Psoas muscle (tissue), 8 donors: ENCODE data around the gene SLC24A3. TPM values are rescaled to one million over a fixed set of nuclear protein-coding genes. Genes with fewer than 3 reads are reported as not detected.

Experiments used
- ATAC-seq, 4 donors: fragments of 200-7000 bp; cut with Tn5 transposase; one replicate each; pipeline ENCODE4 v1.9.1; 2020; ENCODE audit warnings: moderate library complexity in 3 of 4, mild to moderate bottlenecking in 2 of 4
- DNase-seq, 2 donors: peaks; one replicate each; pipeline ENCODE4 v3.0.0-alpha.2; 2020
- H3K27ac ChIP-seq: fragments of 200-600 bp; one replicate; pipeline ENCODE4 v1.8.0; 2022
- H3K27me3 ChIP-seq, 3 donors: fragments of 200-600 bp in 1 of 3; one replicate each; pipeline versions ENCODE4 v1.6.1 to v1.8.0; 2013 to 2022; ENCODE audit warnings: low read length in 2 of 3, mild to moderate bottlenecking in 2 of 3, moderate library complexity in 1 of 3; ENCODE audit not compliant: insufficient read depth in 3 of 3
- H3K36me3 ChIP-seq, 2 donors: fragments of 200-600 bp in 1 of 2; one replicate each; pipeline versions ENCODE4 v1.6.1 to v1.8.0; 2013 to 2022; ENCODE audit warnings: low read depth in 1 of 2, mild to moderate bottlenecking in 1 of 2, moderate library complexity in 1 of 2; ENCODE audit not compliant: insufficient read depth in 1 of 2
- H3K4me1 ChIP-seq: fragments of 200-600 bp; one replicate; pipeline ENCODE4 v1.8.0; 2022
- H3K4me3 ChIP-seq: fragments of 200-600 bp; one replicate; pipeline ENCODE4 v1.8.0; 2022; ENCODE audit warnings: mild to moderate bottlenecking
- H3K9me3 ChIP-seq: fragments of 200-600 bp; one replicate; pipeline ENCODE4 v1.8.0; 2022
- CTCF ChIP-seq: fragments of 200-600 bp; IDR thresholded peaks from one replicate; pipeline ENCODE4 v1.8.0; 2022; ENCODE audit warnings: antibody characterized with exemption
- WGBS, 3 donors: extraction: QIAGEN DNeasy Blood & Tissue Kit; methylation state at CpG; one replicate each; pipeline versions ENCODE4 v1.1.6 to v1.1.7; 2013; 5-methylcytosine and 5-hydroxymethylcytosine counted together
- intact Hi-C, 2 donors: fragments of 100-400 bp; cut with DNase I; formaldehyde crosslinking; loops; one replicate each; pipeline versions ENCODE4 v1.11.0 to v1.14.2; 2022
- polyA plus RNA-seq, 3 donors: library from polyadenylated mRNA; stranded (reverse); fragments of 200-250 nt; gene quantifications; one replicate each; pipeline ENCODE4 v1.2.3, GENCODE V29; 2013
- total RNA-seq, 4 donors: library from RNA; stranded (reverse); fragmentation: NEBNext Ultra II Directional in 2 of 4; extraction: Animal tissue kit (Norgen Biotek cat#: 25700) in 2 of 4; gene quantifications; one replicate each; pipeline versions ENCODE4 v1.2.1 to v1.2.4, GENCODE V29; 2021 to 2023
- donor health status: healthy with polysubstance abuse.
- donor health status: DM: no; HTN: no; CAD: no; lungs with moderate emphysema.
- donor health status: Bipolar disorder and iron deficiency.
- donor health status: healthy.
- donor health status: DM: yes; HTN: yes; CAD: no.
- donor health status: DM: no; HTN: no; CAD: no.
- donor health status: DM: no; HTN: no; CAD: no.
- donor health status: DM: yes; HTN: yes; CAD: no.

Gene SLC24A3
- total and polyA plus RNA-seq, 7 donors = 3.0 to 24.4 (median 8.2) TPM

GRCh38 chr20:19747903-19748302 lies 535.5 kb downstream of the SLC24A3 start:
- H3K36me3 ChIP-seq = no peaks in the 10 kb centered on the region
- TF ChIP-seq CTCF = no peak
- DNase-seq (no peak), ATAC-seq (no peak)
- no peak overlapping the region for H3K4me3 ChIP-seq
- no peaks in the 10 kb centered on the region for H3K27me3 ChIP-seq
- WGBS, 3 donors = 93 to 97% (median 95%) methylated on average over 4 of the region's 4 CpGs
- no peaks in the 10 kb centered on the region for H3K9me3 ChIP-seq
- H3K27ac ChIP-seq = no peak overlapping the region
- intact Hi-C loops = no loop called here
- H3K4me1 ChIP-seq = peaks cover 7% of the 10 kb centered on the region

GRCh38 chr20:19748681-19749080 lies 536.2 kb downstream of the SLC24A3 start:
- 79 to 82% (median 79%) methylated on average over 2 of the region's 2 CpGs for WGBS, 3 donors
- no peaks in the 10 kb centered on the region for H3K9me3 ChIP-seq

GRCh38 chr20:19749618-19750071 lies 537.2 kb downstream of the SLC24A3 start:
- Histone ChIP-seq H3K27me3 (no peaks in the 10 kb centered on the region), H3K36me3 (no peaks in the 10 kb centered on the region), H3K4me3 (no peak overlapping the region), H3K4me1 (no peaks in the 10 kb centered on the region), H3K27ac (no peak overlapping the region), H3K9me3 (no peaks in the 10 kb centered on the region)
- TF ChIP-seq CTCF = no peak
- intact Hi-C loops = no loop called here
- ATAC-seq (no peak), DNase-seq (no peak)
- 47 to 74% (median 53%) methylated on average over 3 of the region's 3 CpGs for WGBS, 3 donors

More at GRCh38 chr20:19748681-19749080, 536.2 kb downstream of the SLC24A3 start:
- TF ChIP-seq CTCF = no peak
- intact Hi-C loops = no loop called here
- no peaks in the 10 kb centered on the region for H3K36me3 ChIP-seq
- H3K4me1 ChIP-seq = no peaks in the 10 kb centered on the region
- H3K27me3 ChIP-seq = no peaks in the 10 kb centered on the region
- H3K4me3 ChIP-seq = no peak overlapping the region
- DNase-seq (no peak), ATAC-seq (no peak)
- no peak overlapping the region for H3K27ac ChIP-seq

GRCh38 chr20:19750101-19750606 lies 537.7 kb downstream of the SLC24A3 start:
- TF ChIP-seq CTCF = no peak

More at GRCh38 chr20:19750101-19750606, 537.7 kb downstream of the SLC24A3 start:
- no peak for ATAC-seq
- no peaks in the 10 kb centered on the region for H3K27me3 ChIP-seq
- no peaks in the 10 kb centered on the region for H3K9me3 ChIP-seq
- no peak overlapping the region for H3K4me3 ChIP-seq
- no peaks in the 10 kb centered on the region for H3K4me1 ChIP-seq
- DNase-seq = no peak
- 61 to 79% (median 71%) methylated on average over 4 of the region's 4 CpGs for WGBS, 3 donors
- intact Hi-C loops = no loop called here
- no peaks in the 10 kb centered on the region for H3K36me3 ChIP-seq
- H3K27ac ChIP-seq = no peak overlapping the region
